ENCODE measurements around the gene COTL1.
"Not testable (repeated sequence)": the region's sequence is repeated elsewhere in the genome, so short reads cannot be mapped to it uniquely, and the experiment has no call there.

The COTL1 gene

GRCh38 chr16:84529607-84530006, 88.3 kb downstream of the COTL1 start:
- no peak for DNase-seq (ENCODE audit: low read depth in 2 of 2)

- no peak for DNase-seq (ENCODE audit: low read depth in 2 of 2)
These were observed 89.6 kb downstream of the COTL1 start for GRCh38 chr16:84528322-84528721.

GRCh38 chr16:84527532-84528269, 90.2 kb downstream of the COTL1 start:
- no peak for DNase-seq (ENCODE audit: low read depth in 2 of 2)

- DNase-seq (ENCODE audit: low read depth in 2 of 2), result no peak
These were observed 90.9 kb downstream of the COTL1 start for GRCh38 chr16:84526794-84527531.

GRCh38 chr16:84524941-84525581, 92.8 kb downstream of the COTL1 start:
- not testable (repeated sequence) for DNase-seq (ENCODE audit: low read depth in 2 of 2)

GRCh38 chr16:84524346-84524920, 93.4 kb downstream of the COTL1 start:
- DNase-seq (ENCODE audit: low read depth in 2 of 2), result no peak

GRCh38 chr16:84521497-84521770, 96.4 kb downstream of the COTL1 start:
- no peak for DNase-seq (ENCODE audit: low read depth in 2 of 2)

GRCh38 chr16:84520725-84521496, 97.0 kb downstream of the COTL1 start:
- no peak for DNase-seq (ENCODE audit: low read depth in 2 of 2)

- DNase-seq (ENCODE audit: low read depth in 2 of 2), result no peak
These were observed 98.0 kb downstream of the COTL1 start for GRCh38 chr16:84519855-84520254.

- DNase-seq (ENCODE audit: low read depth in 2 of 2), result no peak
These were observed 99.0 kb downstream of the COTL1 start for GRCh38 chr16:84518804-84519341.

GRCh38 chr16:84518220-84518619, 99.7 kb downstream of the COTL1 start:
- not testable (repeated sequence) for DNase-seq (ENCODE audit: low read depth in 2 of 2)

- no peak for DNase-seq (ENCODE audit: low read depth in 2 of 2)
These were observed 100.5 kb downstream of the COTL1 start for GRCh38 chr16:84517366-84517765.

Measured in stimulated activated CD8-positive, alpha-beta memory T cell treated with anti-CD3 and anti-CD28 coated beads, Interleukin-7, amount 100 ng/mL, for 1 hour (primary cell).